ENCODE measurements around the gene SLC7A7.
A peak's percentile ranks its signal among the peaks of the same experiment; 100 is the strongest.
"Not testable (repeated sequence)": the region's sequence is repeated elsewhere in the genome, so short reads cannot be mapped to it uniquely, and the experiment has no call there.

Gene SLC7A7

GRCh38 chr14:22748206-22748605, 67.0 kb downstream of the SLC7A7 start:
- no peak for DNase-seq

DNA sequence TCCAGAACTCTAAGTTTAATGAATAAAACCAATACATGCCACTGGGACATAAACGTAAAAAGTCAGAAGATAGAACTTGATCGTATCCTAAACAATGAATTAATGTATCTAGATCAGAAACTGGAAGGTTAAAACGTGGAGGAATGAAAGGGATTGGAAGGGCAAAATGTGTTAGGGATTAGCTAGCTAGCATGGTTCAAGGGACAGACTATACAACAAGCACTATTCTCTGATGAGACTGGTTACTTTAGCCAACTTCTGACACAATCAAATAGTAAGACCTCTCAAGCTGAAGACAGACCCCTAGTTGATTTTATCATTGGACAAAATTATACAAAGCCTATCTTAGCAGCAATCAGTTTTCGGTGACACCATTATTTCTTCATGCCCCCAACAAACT, 67.5 kb downstream of the SLC7A7 start:
- DNase-seq = no peak

DNA sequence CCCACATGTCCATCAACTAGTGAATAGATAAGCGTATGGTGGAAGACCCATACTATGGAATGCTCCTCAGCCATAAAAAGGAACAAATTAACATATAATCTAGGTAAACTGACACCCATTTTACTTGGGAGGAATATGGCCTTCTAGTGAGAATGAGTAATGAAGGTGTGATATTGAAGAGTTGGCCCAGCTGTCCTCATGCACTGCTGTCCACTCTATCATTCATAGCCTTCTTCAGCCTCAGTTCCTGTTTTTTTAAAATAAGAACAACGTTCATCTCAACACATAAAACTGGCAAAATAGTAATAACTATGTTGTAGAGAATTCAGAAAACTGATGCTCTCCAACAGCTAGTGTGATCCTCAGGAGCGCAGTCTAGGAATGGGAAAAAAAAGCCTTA, 75.2 kb downstream of the SLC7A7 start:
- no peak for DNase-seq

GRCh38 chr14:22739423-22739822, 75.8 kb downstream of the SLC7A7 start:
- no peak for DNase-seq

- DNase-seq = peak; percentile 91
Measured at GRCh38 chr14:22737052-22737451, 78.2 kb downstream of the SLC7A7 start.

DNA sequence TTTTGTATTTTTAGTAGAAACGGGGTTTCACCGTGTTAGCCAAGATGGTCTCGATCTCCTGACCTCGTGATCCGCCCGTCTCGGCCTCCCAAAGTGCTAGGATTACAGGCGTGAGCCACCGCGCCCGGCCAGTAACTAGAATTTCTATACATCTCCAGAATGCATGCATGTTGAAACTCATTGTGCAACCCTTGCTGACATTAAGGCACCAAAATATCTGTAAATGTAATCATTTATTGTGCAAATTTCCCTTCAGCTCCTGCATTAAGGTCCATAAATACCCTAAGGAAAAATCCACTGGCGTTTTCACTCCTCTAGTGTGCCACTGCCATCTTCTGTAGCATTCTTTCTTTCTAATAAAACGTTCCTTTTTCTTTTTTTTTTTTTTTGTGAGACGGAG, 78.9 kb downstream of the SLC7A7 start:
- not testable (repeated sequence) for DNase-seq

GRCh38 chr14:22735096-22735495, 80.1 kb downstream of the SLC7A7 start:
- DNase-seq = no peak

DNA sequence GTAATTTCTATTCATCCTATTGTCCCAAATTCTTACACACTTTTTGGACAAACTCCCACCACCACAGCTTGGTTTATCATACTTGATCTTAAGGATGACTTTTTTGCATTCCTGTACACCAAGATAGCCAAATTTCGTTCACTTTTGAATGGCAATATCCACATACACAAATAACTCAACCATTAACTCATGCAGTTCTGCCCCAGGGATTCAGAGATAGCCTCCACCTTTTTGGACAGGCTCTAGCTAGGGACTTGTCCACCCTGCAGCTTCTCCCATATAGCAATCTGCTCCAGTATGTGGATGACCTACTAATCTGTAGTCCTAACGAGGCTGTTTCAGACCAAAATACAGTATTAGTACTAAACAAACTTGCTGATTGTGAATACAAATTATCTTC, 81.4 kb downstream of the SLC7A7 start:
- no peak for DNase-seq

- DNase-seq = not testable (repeated sequence)
Measured at GRCh38 chr14:22732062-22732461, 83.2 kb downstream of the SLC7A7 start.

GRCh38 chr14:22726012-22726411, 89.2 kb downstream of the SLC7A7 start:
- no peak for DNase-seq

- not testable (repeated sequence) for DNase-seq
Measured at GRCh38 chr14:22725374-22725773, 89.9 kb downstream of the SLC7A7 start.

- not testable (repeated sequence) for DNase-seq
Measured at GRCh38 chr14:22724847-22725246, 90.4 kb downstream of the SLC7A7 start.

- DNase-seq = no peak
Measured at GRCh38 chr14:22723815-22724214, 91.4 kb downstream of the SLC7A7 start.

Measured in activated CD4-positive, alpha-beta T cell treated with anti-CD3 and anti-CD28 coated beads, Interleukin-10, Interleukin-2, amounts not matched to agents 100 ng/mL and 50 ng/mL, durations not matched to agents 16 hours and 8 hours (primary cell).